ENCODE results near the gene TXNDC17. TPM values are rescaled to one million over a fixed set of nuclear protein-coding genes. Genes with fewer than 3 reads are reported as not detected.

The TXNDC17 gene
- total and polyA plus RNA-seq, 2 of the 4 experiments (the other 2 are of a cell fraction), result 45.0 to 494 TPM

- POLR2A ChIA-PET (ENCODE audit: unreplicated experiment), result no interaction called here
- H4K20me1 ChIP-seq (ENCODE audit: insufficient read depth, low read length), result no peaks in the 10 kb centered on the region
- no peak overlapping the region for H3K18ac ChIP-seq (ENCODE audit: low read depth, low read length)
- no peak overlapping the region for H3K56ac ChIP-seq (ENCODE audit: extremely low read depth, insufficient read depth, low read length)
- H3K9me1 ChIP-seq (ENCODE audit: insufficient read depth, low read length), result no peaks in the 10 kb centered on the region
- H2AK5ac ChIP-seq (ENCODE audit: low read depth, low read length), result no peak overlapping the region
- no peak overlapping the region for H3K4me2 ChIP-seq (ENCODE audit: low read depth, low read length)
- no peak overlapping the region for H2BK5ac ChIP-seq (ENCODE audit: low read depth, low read length, poor library complexity, severe bottlenecking)
- TF ChIP-seq FOS (IDR thresholded peaks at IDR 0.05; ENCODE audit: low read depth, low read length) (no peak), RCOR1 (IDR thresholded peaks at IDR 0.05; ENCODE audit: insufficient replicate concordance, low read length) (no peak), CHD1 (IDR thresholded peaks at IDR 0.05; ENCODE audit: low read depth, low read length) (no peak), RAD21 (IDR thresholded peaks at IDR 0.05; ENCODE audit: low read length) (no peak), MAZ (IDR thresholded peaks at IDR 0.05; ENCODE audit: borderline replicate concordance, low read depth, low read length) (no peak), SMC3 (IDR thresholded peaks at IDR 0.05; ENCODE audit: low read depth, low read length) (no peak), BHLHE40 (IDR thresholded peaks at IDR 0.05; ENCODE audit: low read depth, low read length) (no peak), CEBPB (IDR thresholded peaks at IDR 0.05; ENCODE audit: low read depth, low read length) (no peak), CTCF (conservative IDR thresholded peaks at IDR 0.05; ENCODE audit: low read depth, low read length) (no peak), USF2 (IDR thresholded peaks at IDR 0.05; ENCODE audit: low read depth, low read length) (no peak), RFX5 (IDR thresholded peaks at IDR 0.05; ENCODE audit: low read depth, low read length) (no peak), ELK1 (IDR thresholded peaks at IDR 0.05; ENCODE audit: borderline replicate concordance, low read depth, low read length) (no peak), MXI1 (IDR thresholded peaks at IDR 0.05; ENCODE audit: borderline replicate concordance, low read depth, low read length) (no peak), MAFK (IDR thresholded peaks at IDR 0.05; ENCODE audit: low read depth, low read length) (no peak), POLR2A (IDR thresholded peaks at IDR 0.05; ENCODE audit: low read depth, low read length) (no peak), NFE2L2 (IDR thresholded peaks at IDR 0.05; ENCODE audit: low read depth, low read length) (no peak)
- no peak overlapping the region for H2AFZ ChIP-seq (replicated peaks; ENCODE audit: low read length, poor library complexity)
- no peak for ATAC-seq (ENCODE audit: low read depth)
- intact Hi-C loops (cut with micrococcal nuclease), result no loop called here
- in situ Hi-C loops (cut with MboI; ENCODE audit: low sequenced_read_pairs), result no loop called here
- dilution Hi-C loops (cut with HindIII; ENCODE audit: low sequenced_read_pairs, unreplicated experiment), result no loop called here
- H3K4me3 ChIP-seq (ENCODE audit: insufficient read depth, low read depth, low read length), result no peak overlapping the region
- no peak overlapping the region for H2AK9ac ChIP-seq (replicated peaks; ENCODE audit: low read depth, low read length, poor library complexity)
- H2BK120ac ChIP-seq (ENCODE audit: low read depth, low read length), result no peak overlapping the region
- no peak overlapping the region for H3K14ac ChIP-seq (replicated peaks; ENCODE audit: low read depth, low read length)
- no peak overlapping the region for H3K27ac ChIP-seq (ENCODE audit: insufficient read depth, low read length)
- no peak overlapping the region for H2BK20ac ChIP-seq (ENCODE audit: low read depth, low read length)
- no peak overlapping the region for H3K9ac ChIP-seq (ENCODE audit: low read depth, low read length)
- no peak overlapping the region for H4K5ac ChIP-seq (ENCODE audit: low read depth, low read length)
- no peaks in the 10 kb centered on the region for H3K9me3 ChIP-seq (ENCODE audit: control insufficient read depth, insufficient read depth, low read length)
- 77% methylated on average over 7 of the region's 13 CpGs; no CpG with 5 or more reads in 1 of the 2 experiments for WGBS, 2 experiments (ENCODE audit: extremely low coverage in 2 of 2, insufficient read length in 1 of 2)
- no TSS peak for BruUV-seq (replicated peaks)
- H3K36me3 ChIP-seq (ENCODE audit: control insufficient read depth, insufficient read depth, low read length), result no peaks in the 10 kb centered on the region
- H3K27me3 ChIP-seq (ENCODE audit: control insufficient read depth, insufficient read depth, low read length), result peaks cover 30% of the 10 kb centered on the region
- no peak overlapping the region for H4K8ac ChIP-seq (ENCODE audit: low read depth in 2 of 2, low read length in 2 of 2)
- CTCF ChIA-PET, result no interaction called here
- H2BK15ac ChIP-seq (ENCODE audit: low read depth, low read length), result no peak overlapping the region
- no peak overlapping the region for H3K4ac ChIP-seq (ENCODE audit: low read depth, low read length)
- H3K79me1 ChIP-seq (ENCODE audit: low read depth in 1 of 2, low read length in 2 of 2), result no peaks in the 10 kb centered on the region
- DNase-seq, result no peak
- no peak overlapping the region for H3K23ac ChIP-seq (ENCODE audit: low read depth, low read length)
- H4K91ac ChIP-seq (ENCODE audit: insufficient read depth, low read depth, low read length), result no peak overlapping the region
- no peaks in the 10 kb centered on the region for H3K4me1 ChIP-seq (ENCODE audit: control insufficient read depth, insufficient read depth, low read length)
These were observed 33.7 kb downstream of the TXNDC17 start for GRCh38 chr17:6674586-6674985.

Data from IMR-90 (cell line).